Fibroblast of lung (primary cell): Measurements from ENCODE around the gene SLC22A14. TPM values are rescaled to one million over a fixed set of nuclear protein-coding genes. Genes with fewer than 3 reads are reported as not detected.

Experiments
- DNase-seq, 2 donors: peaks; one replicate each; pipeline versions ENCODE4 v3.0.0 to v3.0.0-alpha.2; 2010; ENCODE audit warnings: low read depth in 2 of 2
- H2AFZ ChIP-seq: 2 replicates; pipeline ENCODE4 v1.5.1; 2012; ENCODE audit warnings: low read length, control low read depth, inconsistent platforms
- H3K27ac ChIP-seq: 2 replicates; pipeline ENCODE4 v1.5.1; 2011; ENCODE audit warnings: low read length, control low read depth; ENCODE audit not compliant: insufficient read depth
- H3K27me3 ChIP-seq: 2 replicates; pipeline ENCODE4 v1.5.1; 2011; ENCODE audit warnings: mild to moderate bottlenecking, low read length; ENCODE audit not compliant: control insufficient read depth, insufficient read depth
- H3K36me3 ChIP-seq: 2 replicates; pipeline ENCODE4 v1.5.1; 2011; ENCODE audit warnings: low read length; ENCODE audit not compliant: control insufficient read depth, insufficient read depth
- H3K4me1 ChIP-seq: 2 replicates; pipeline ENCODE4 v1.5.1; 2011; ENCODE audit warnings: low read length; ENCODE audit not compliant: control insufficient read depth, insufficient read depth; ENCODE audit errors: extremely low read depth
- H3K4me2 ChIP-seq: 2 replicates; pipeline ENCODE4 v1.5.1; 2011; ENCODE audit warnings: low read length, control low read depth; ENCODE audit not compliant: insufficient read depth; ENCODE audit errors: extremely low read depth
- H3K4me3 ChIP-seq, 4 experiments: fragments of 200-600 bp in 1 of 4; sonication (generic) in 1 of 4; replicated peaks in 1 of 4; 2 replicates each; pipeline ENCODE4 v1.5.1; 2011 to 2016; ENCODE audit warnings: low read length in 4 of 4, low read depth in 3 of 4, mild to moderate bottlenecking in 3 of 4, control low read depth in 2 of 4, inconsistent platforms in 1 of 4, mixed read lengths in 1 of 4; ENCODE audit not compliant: insufficient read depth in 1 of 4; ENCODE audit errors: control extremely low read depth in 1 of 4
- H3K79me2 ChIP-seq: 2 replicates; pipeline ENCODE4 v1.5.1; 2012; ENCODE audit warnings: mild to moderate bottlenecking, low read length, inconsistent platforms; ENCODE audit not compliant: control insufficient read depth, insufficient read depth
- H3K9ac ChIP-seq: 2 replicates; pipeline ENCODE4 v1.5.1; 2011; ENCODE audit warnings: mild to moderate bottlenecking, low read length, control low read depth; ENCODE audit not compliant: insufficient read depth
- H3K9me3 ChIP-seq: 2 replicates; pipeline ENCODE4 v1.5.1; 2012; ENCODE audit warnings: low read depth, low read length; ENCODE audit not compliant: control insufficient read depth, insufficient read depth
- H4K20me1 ChIP-seq: 2 replicates; pipeline ENCODE4 v1.5.1; 2011; ENCODE audit warnings: low read length; ENCODE audit not compliant: control insufficient read depth, insufficient read depth; ENCODE audit errors: extremely low read depth
- CTCF ChIP-seq, 2 donors: IDR thresholded peaks in 1 of 2; conservative IDR thresholded peaks in 1 of 2; 1 replicate in 1 of 2; 2 replicates in 1 of 2; pipeline ENCODE4 v1.5.1; 2011 to 2012; ENCODE audit warnings: low read length in 2 of 2, control low read depth in 1 of 2, inconsistent platforms in 1 of 2, low read depth in 1 of 2, mild to moderate bottlenecking in 1 of 2
- EZH2 ChIP-seq: IDR thresholded peaks from 2 replicates; pipeline ENCODE4 v1.5.1; 2012; ENCODE audit warnings: low read length, control low read depth, mild to moderate bottlenecking; ENCODE audit errors: missing control alignments
- polyA plus RNA-seq, 2 donors: library from polyadenylated mRNA; depleted of rRNA in 1 of 2; stranded (reverse) in 1 of 2; unstranded in 1 of 2; fragments of >200 nt; gene quantifications; 2 replicates each; pipeline ENCODE4 v1.2.1, GENCODE V29; 2011 to 2012; ENCODE audit warnings: missing spikeins in 1 of 2
- total RNA-seq: library from RNA; depleted of rRNA; stranded (reverse); fragments of >200 nt; gene quantifications from 2 replicates; pipeline ENCODE4 v1.2.1, GENCODE V29; 2014

Gene SLC22A14
- total and polyA plus RNA-seq, 2 donors (not counting 1 experiment from before 2014, with no cell fraction given): 0.17 TPM; not detected in 1

- Histone ChIP-seq H3K4me3 (no peak overlapping the region), H3K4me2 (no peak overlapping the region), H3K79me2 (no peaks in the 10 kb centered on the region), H3K27me3 (peaks cover 2% of the 10 kb centered on the region), H4K20me1 (no peaks in the 10 kb centered on the region), H2AFZ (no peak overlapping the region), H3K4me1 (no peaks in the 10 kb centered on the region), H3K9ac (no peak overlapping the region), H3K27ac (no peak overlapping the region), H3K9me3 (no peaks in the 10 kb centered on the region), H3K36me3 (no peaks in the 10 kb centered on the region)
- TF ChIP-seq CTCF (conservative IDR thresholded peaks at IDR 0.05 in 1 of 2, IDR thresholded peaks at IDR 0.05 in 1 of 2; ENCODE audit: low read depth in 1 of 2, low read length in 2 of 2) (no peak), EZH2 (no peak)
- no peak for DNase-seq
Measured at GRCh38 chr3:38323060-38323459, 41.0 kb downstream of the SLC22A14 start.

GRCh38 chr3:38325256-38325655, 43.2 kb downstream of the SLC22A14 start:
- no peak overlapping the region for H3K27ac ChIP-seq
- no peaks in the 10 kb centered on the region for H4K20me1 ChIP-seq
- no peak overlapping the region for H3K4me2 ChIP-seq
- no peaks in the 10 kb centered on the region for H3K4me1 ChIP-seq
- no peak overlapping the region for H3K4me3 ChIP-seq
- DNase-seq: no peak
- no peak overlapping the region for H2AFZ ChIP-seq
- H3K27me3 ChIP-seq: peaks cover 2% of the 10 kb centered on the region
- no peaks in the 10 kb centered on the region for H3K79me2 ChIP-seq
- H3K9me3 ChIP-seq: no peaks in the 10 kb centered on the region
- no peak overlapping the region for H3K9ac ChIP-seq
- TF ChIP-seq CTCF (conservative IDR thresholded peaks at IDR 0.05 in 1 of 2, IDR thresholded peaks at IDR 0.05 in 1 of 2; ENCODE audit: low read depth in 1 of 2, low read length in 2 of 2) (no peak), EZH2 (no peak)
- H3K36me3 ChIP-seq: no peaks in the 10 kb centered on the region

GRCh38 chr3:38327335-38328009, 45.4 kb downstream of the SLC22A14 start:
- Histone ChIP-seq H3K4me3 (no peak overlapping the region), H4K20me1 (no peaks in the 10 kb centered on the region), H3K27ac (no peak overlapping the region), H3K9ac (no peak overlapping the region), H3K79me2 (no peaks in the 10 kb centered on the region), H3K4me1 (no peaks in the 10 kb centered on the region), H3K27me3 (no peaks in the 10 kb centered on the region), H3K36me3 (no peaks in the 10 kb centered on the region), H2AFZ (no peak overlapping the region), H3K4me2 (no peak overlapping the region), H3K9me3 (no peaks in the 10 kb centered on the region)
- no peak for TF ChIP-seq CTCF (conservative IDR thresholded peaks at IDR 0.05 in 1 of 2, IDR thresholded peaks at IDR 0.05 in 1 of 2; ENCODE audit: low read depth in 1 of 2, low read length in 2 of 2)
- no peak for TF ChIP-seq EZH2
- DNase-seq: peak; percentile 62 to 80
